GM21423 (cell line): ENCODE measurements around the gene TNFRSF11A.

Experiments
- ATAC-seq: cut with Tn5 transposase; IDR thresholded peaks from one replicate; pipeline ENCODE4 v1.9.1; 2021; ENCODE audit warnings: mild to moderate bottlenecking, moderate library complexity; ENCODE audit not compliant: unreplicated experiment

Gene TNFRSF11A

DNA sequence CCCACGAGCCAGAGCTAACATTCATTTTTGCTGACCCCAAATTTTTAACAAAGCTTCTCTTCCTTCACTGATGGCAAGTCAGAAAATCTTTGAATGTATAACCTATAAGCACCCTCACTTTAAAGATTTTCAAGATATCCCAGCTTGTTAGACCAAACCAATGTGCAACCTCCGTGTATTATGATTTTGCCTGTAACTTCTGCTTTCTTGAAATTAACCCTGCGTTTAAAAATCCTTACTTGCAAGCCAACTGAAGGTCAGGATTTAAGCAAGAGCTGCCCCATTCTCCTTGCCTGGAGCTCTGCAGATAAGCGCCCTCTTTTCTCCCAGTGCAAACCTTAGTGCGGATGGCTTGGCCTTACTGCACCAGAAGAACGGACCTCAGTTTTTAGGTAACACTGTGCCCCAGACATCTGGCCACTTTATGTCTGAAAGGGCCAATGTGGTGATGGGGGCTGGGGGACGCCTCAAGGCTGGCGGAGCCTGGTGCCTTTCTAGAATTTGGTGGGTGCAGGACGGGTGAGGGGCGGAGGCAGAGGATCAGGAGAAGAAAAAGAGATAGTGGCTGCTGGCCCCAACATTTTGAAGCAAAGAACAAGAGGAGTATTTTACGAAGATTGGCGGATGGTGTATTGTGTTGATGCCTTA lies 805 bp upstream of the TNFRSF11A start:
- no peak for ATAC-seq

DNA sequence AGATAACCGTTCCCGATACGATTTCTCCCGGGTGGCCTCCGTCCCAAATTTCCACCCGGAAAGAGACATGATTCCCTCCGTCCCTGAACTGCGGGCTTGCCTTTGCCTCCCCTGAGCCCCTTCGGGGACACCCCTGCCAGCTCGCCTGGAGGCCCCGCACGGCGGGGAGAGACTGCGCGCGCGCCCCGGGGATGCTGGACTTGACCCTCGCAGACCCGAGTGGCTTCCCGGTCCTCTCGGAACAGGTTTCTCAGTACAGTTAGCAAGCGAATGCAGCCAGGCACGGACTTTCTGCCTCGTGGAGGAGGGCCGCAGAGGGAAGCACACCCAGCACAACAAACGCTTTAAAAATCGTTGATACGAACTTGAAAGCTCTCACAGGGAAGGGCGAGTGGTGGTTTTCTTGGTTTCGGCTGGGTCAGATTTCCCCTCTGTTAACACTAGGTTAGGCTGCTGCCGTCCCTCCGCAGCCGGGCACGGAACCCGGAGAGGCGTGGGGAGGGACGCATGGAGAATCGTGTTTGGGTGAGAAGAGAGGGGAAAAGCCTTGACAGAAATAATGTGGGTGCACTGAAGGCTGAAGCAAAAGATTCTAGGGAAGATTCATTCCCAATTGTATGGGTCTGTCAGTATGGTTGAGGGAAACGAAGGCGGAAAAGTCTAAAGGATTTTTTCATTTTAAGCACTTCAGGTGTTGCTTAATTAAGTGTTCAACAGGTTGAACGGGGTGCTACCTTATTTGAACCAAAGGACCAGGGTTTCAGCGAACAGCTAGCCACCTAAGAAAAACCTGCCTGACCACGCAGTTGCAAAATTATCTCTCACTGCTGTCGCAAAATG lies 916 bp downstream of the TNFRSF11A start:
- peak; percentile 21 for ATAC-seq

DNA sequence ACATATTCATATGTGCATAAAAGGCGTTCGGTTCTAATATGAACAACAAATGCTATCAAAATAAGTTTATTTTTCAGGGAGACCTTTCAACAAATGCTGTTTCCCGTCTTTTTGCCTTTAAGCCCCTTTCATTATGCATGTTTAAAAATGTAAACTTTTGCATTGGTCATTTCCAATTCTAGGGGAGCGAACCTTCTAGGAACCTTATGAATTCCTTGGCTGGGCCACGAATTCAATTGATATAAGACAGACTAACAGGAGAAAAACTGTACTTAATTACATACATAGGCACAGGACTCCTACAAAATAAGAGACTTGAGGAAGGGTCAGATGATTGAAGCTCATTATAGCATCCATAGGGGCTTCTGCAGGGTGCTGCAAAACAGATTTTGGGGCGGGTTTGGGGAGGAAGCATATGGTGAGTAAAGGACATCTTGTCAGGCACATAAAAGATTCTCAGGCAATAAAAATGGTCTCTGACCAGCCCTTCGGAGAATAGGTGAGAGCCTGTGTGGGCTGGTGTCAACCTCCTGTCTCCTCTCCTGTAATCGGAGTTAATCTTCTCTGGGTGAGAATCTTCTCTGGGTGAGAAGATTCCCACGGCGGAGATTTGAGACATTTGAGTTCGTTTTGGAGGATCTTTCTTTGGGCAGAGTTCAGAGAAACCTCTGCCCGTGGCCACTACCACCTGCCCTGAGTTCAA lies 1.7 kb downstream of the TNFRSF11A start:
- ATAC-seq, result no peak

DNA sequence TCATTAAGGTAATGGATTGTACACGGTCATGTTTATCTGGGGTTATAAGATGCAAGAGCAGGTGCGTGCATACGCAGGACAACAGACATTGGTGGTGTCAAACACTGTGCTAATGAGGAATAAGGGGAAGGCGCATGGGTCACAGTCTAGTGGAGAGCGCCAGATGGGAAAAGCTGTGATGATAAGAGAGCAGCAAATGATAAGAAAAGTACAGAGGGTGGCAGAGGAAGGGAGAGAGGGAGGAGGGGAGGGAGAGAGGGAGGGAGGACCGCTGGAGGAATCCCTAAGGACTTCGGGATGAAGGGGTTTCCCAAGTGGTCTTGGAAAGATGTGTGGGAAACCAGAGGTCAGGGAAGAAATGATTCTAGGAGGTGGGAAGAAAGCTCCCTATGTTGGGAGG lies 2.9 kb downstream of the TNFRSF11A start:
- ATAC-seq, result no peak

DNA sequence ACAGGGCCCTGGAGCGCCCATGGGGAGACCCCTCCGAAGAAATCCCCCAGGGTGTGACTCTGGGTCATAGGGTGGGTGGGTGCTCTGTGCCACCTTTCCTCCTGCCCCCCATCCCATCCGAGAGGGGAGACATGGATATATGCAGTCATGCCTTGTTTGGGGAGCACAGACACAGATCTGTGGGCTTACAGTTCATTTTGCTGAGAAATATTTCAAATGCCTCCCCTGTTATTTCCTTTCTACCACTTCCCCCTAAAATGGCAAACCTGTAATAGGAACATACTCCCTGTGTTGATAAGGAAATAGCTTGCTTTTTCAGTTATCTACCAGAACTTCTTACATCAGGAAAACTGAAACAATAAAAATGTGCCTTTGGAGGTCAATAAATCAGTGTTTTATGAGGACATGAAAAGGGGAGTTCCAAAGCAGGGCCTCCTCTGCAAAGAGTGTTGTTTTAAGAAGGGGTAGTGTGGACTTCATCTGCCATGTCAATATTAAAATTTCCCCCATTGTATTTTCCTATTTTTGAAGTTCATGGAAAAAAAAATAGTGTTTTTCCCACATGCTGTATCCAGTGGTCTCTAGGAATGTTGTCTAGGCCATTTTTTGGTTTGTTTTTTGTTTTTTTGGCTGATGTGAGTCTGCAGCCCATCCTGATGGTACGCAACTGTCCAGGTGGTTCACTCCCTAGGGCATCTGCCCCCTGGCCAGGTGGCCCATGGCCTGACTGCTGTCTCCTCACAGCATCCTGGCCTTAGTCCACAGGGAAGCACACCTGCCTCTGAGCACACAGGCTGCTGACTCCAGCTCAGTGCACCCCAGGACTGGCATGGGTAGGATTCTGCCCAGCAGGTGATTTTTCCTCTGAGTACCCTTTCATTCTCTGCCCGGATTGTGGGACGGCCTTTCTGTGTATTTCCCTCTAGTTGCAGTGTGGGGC lies 3.7 kb downstream of the TNFRSF11A start:
- no peak for ATAC-seq

DNA sequence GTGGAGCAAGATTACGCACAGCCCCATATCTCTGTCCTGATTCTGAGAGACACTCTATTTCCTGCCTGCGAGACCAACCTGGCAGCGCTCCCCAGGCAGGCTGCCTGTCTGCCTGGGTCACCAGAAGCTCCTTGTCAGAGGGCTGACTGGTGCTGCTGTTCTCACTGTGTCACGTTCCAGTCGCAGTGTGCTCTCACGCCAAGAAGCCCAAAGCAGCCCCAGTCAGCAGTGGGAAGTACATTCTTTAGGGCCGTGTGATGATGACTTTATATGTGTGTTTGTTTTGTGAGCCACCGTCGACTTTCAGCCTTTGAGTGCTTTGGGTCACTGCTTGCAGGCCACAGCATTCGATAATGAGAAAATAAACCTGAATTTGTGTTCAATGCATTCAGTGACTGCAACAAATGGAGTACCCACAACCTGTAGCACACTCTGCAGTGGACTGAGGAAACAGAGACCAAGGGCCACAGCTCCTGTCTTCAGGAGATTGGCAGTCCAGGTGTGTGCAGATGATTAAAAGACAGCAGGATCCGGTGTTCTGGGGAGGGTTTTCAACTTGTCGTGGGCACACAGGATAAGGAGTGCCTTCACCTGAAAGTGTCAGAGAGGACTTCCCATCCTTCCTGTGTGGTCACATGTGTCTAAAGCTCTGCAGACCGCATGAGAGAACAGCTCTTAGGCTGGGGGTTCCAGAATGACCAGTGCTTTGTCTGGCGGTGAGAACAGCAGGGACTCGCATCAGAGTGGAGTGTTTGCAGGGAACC lies 4.8 kb downstream of the TNFRSF11A start:
- ATAC-seq, result peak; percentile 44

DNA sequence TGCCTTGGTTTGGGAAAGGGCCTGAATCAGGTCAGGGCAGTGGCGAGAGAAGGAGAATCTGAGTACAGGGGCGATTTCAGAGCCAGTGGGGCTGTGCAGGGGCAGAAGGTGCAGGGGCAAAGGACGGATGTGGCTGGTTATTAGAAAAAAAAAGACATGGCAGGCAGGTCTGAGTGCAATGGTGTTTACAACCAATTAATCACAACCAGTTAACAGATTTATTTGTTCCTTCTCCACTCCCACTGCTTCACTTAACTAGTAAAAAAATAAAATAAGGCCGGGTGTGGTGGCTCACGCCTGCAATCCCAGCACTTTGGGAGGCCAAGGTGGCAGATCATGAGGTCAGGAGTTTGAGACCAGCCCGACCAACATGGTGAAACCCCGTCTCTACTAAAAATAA lies 5.5 kb downstream of the TNFRSF11A start:
- no peak for ATAC-seq

DNA sequence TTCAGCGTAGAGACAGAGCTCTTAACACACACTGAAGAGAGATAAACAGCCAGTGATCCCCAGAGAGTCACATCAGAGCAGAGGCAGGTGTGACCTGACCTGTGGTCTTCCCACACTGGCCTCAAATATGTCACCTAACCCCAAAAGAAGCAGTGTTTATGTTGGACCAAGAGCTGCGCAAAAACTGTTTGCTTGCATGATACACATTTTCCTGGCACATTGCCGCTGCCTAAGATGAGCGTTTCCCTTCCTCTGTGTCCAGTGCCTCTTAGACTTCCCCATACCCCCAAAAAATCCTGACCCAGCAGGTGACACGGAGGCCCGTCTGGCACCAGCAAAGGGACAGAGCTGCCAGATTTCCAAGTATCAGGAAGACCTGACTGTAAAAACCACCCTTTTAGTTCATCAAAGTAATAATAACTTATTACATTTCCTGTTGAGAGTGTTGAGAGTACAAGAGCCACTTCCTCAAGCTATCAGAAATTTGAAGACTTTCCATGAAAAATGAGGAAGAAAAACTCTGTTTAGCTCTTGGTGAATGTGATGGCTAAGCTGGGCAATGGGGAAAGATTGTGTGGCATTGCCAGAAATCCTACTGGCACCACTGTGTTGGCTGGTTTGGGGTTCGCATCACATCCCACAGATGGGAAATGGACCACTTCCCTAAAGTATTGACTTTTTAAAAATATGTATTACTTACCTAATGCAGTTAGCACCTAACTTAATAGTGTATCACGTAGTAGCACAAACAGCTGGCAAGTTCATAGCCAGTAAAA lies 6.7 kb downstream of the TNFRSF11A start:
- peak; percentile 28 for ATAC-seq

DNA sequence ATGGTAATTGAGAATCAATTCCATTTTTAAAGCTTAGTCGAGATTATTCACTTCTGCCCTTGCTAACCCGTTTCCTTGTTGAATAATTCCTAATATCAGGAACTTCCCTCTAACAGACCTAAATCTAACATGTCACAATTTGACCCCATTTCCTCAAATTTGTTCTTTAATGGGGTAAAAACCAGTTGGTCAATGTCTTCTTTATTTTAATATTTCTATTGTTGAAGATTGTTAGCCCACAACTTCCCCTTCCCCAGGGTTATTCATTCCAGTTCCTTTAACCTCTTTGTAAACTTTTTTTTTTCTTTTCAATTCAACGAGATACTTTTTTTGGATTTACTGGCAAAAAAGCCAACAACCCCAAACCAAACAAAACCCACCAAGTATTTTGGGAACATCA lies 7.3 kb downstream of the TNFRSF11A start:
- no peak for ATAC-seq

DNA sequence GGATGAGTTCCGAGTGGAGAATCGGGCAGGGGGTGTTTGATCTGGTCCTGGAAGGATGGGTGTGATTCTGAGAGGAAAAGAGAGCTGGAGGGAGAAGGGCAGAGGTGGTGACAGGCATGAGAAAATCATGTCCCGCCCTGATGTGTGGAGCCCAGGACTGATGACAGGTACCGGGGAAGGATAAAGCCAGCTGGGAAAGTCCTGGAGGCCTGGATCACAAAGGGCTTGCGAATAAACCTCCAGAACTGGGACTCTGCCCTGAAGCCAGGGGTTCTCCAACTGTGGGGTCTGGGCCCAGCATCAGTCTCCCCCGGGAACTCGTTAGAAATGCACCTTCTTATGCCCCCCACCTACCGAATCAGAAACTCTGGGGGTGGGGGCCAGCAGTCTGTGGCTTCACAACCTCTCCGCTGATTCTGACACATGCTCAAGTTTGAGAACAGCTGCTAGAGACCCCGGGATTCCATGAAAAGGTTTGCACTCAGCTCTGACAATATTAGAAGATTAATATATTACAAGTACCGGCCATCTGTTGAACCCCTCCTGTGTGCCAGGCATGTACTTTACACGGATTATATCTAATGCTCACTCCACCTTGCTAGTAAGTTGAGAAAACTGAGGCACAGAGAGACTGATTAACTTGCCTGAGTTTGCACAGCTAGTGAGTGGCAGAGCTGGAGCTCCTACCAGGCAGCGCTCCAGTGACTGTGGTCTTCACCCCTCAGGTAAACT lies 8.0 kb downstream of the TNFRSF11A start:
- no peak for ATAC-seq

DNA sequence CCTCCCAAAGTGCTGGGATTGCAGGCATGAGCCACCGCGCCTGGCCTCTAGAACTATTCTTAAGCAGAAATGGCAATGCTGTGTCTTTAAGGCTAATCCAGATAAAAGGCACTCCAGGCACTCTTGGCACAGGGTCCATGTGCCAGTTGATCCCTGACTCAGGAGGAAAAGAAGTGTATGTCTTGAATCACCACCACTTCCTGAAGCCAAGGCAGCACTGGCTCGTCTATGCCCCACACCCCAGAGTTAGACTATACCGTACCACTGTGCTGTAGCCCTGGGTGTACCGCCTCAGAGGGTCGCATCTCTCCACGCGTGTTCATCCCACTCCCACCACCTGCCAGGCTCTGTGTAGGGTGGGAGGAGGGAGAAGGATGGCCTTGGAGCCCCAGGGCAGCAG lies 9.0 kb downstream of the TNFRSF11A start:
- ATAC-seq, result no peak

DNA sequence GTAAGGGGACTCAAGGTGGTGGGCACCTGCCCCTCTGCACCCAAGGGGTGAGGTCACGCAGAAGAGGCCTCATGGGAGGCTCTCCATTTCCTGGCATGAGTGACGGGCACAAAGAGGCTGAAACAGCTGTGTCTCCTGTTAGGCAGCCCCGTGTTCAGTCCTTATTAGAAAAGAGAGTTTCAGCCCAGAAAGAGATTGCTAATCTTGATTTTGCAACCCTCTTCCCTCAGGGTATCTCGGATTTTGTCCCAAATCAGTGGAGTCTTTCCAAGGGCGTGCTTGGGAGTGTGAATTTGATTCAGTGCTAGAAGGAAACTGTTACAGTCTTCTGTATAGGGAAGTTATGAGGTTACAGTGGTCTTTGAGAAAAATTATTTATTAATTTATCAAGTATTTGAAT lies 10.4 kb downstream of the TNFRSF11A start:
- no peak for ATAC-seq

DNA sequence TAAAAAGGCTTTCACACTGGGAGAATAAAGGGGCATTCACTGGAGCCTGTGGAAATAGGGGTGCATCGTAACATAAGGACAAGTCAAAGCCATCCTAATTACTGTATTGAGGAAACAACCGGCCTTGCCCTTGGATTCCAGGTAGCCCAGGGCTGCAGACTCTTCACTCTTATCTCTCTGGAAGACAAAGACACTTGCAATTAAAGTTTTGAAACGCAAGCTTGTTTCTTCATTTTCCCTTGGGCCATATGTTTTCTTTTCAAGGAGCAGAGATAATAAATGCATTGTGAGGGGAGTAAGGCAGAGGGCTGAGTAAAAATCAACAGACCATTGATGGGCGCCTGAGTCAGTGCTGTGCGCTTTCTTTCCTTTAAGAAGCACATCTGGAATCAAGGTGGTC lies 11.5 kb downstream of the TNFRSF11A start:
- no peak for ATAC-seq

DNA sequence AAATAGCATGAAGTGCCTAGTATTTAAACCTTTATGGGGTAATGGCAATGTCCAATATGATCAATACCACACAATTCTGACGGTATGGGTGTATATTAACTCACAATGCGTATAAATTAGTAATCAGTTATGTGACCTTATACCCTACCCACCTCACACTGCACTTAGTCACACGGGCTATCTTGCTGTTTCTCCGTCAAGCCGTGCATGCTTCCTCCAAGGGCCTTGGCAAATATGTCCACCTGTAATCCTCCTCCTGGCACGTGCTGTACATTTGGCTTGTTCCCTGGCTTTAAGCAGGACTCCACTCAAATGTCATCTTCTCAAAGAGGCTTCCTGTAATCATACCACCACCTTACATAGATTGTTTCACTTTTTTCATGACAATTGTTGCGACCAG lies 12.2 kb downstream of the TNFRSF11A start:
- no peak for ATAC-seq

DNA sequence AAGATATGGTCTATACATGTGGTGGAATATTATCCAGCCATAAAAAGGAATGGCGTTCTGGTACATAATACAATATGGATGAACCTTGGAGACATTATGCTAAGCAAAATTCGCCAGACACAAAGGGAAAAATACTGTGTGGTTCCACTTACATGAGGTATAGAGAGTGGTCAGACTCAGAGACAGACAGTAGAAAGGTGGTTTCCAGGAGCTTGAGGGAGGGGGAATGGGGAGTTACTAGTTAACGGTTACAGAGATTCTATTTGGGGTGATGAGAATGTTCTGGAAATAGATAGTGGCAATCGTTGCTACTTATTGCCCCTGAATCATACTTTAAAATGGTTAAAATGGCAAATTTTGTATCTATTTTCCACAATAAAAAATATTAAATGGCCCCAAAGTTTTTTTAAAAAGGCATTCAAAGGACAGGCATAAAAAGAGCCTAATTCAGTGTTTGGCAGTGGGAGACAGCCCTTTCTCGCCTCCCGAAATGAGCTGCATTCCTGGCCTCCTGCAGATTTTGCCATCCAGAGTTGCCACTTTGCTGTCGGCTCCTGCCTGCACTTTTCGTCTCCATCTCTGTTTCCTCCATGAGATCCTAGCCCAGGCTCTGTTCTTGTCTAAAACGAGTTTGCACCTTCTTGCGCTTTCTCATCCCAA lies 13.5 kb downstream of the TNFRSF11A start:
- ATAC-seq, result no peak

DNA sequence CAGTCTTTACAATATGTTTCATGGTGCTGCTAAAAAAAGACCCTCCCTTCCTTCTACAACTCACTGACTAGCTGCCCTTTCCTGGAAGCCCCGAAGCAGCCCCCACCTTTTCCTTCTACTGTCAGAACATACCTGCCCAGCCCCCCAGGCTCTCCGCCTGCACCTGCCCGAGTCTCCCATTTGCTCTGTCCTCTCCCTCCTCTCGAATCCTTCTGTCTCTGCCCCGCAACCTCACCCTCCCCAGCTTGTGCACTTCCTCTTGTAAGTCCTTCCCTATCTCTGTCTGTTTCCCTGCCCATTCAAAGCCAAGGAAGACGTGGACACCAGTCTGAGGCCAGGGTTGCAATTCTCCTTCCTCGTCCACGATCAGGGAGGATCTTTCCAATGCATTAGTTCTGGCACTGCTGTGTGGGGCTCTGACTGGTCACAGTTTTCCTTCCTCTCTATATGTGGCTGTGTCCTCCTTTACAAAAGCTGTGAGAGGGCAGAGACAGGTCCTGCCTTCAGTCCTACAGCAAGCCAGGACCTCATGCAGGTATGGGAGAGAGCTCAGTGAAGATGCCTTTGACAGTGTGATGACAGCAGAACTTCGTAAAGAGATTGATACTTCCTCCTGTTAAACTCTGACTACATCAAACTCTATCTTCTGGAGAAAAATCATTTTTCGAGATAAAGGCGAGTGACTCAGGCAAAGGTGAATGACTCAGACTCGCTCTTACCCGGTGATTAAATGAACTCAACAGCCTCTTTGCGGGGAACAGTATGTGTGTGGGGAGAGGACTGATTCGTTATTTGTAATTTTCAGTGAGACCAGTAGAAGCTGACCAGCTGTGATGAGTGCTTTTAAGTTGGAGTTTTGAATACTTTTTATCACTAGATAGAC lies 14.2 kb downstream of the TNFRSF11A start:
- no peak for ATAC-seq

DNA sequence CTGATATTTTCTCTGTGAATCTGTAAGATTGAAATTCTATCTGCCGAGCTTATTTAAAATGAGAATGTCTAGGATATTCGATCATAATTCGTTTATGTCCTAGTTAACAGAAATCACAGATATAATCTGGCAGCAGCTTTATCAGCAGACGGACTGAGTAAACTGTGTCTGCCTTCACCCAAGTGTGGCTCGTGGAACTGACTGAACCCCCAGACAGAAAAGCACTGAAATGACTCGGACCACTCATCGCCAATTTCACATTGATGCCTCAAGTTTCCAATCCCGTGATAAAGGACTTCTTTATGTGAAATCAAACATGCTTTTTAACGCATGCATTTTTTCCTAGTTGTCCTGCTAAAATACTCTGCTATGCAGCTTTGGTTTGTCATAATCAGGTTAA lies 15.9 kb downstream of the TNFRSF11A start:
- ATAC-seq, result no peak
